Gastrocnemius medialis (tissue), 4 donors: ENCODE data around the gene LENEP.

ENCODE experiments used
- CTCF ChIP-seq, 5 experiments: fragments of 450-650 bp in 3 of 5; fragments of 200-600 bp in 2 of 5; sonication (generic) in 2 of 5; IDR thresholded peaks in 4 of 5; conservative IDR thresholded peaks in 1 of 5; 1 replicate in 4 of 5; 2 replicates in 1 of 5; pipeline ENCODE4 v1.5.1; 2016 to 2019; ENCODE audit warnings: antibody characterized with exemption in 5 of 5, mild to moderate bottlenecking in 3 of 5, moderate library complexity in 3 of 5
- POLR2A ChIP-seq, 2 donors: fragments of 450-650 bp; IDR thresholded peaks; one replicate each; pipeline ENCODE4 v1.6.1; 2017; ENCODE audit warnings: antibody characterized with exemption in 2 of 2, mild to moderate bottlenecking in 2 of 2, moderate library complexity in 2 of 2

- TF ChIP-seq CTCF (IDR thresholded peaks at IDR 0.05 in 4 of 5, conservative IDR thresholded peaks at IDR 0.05 in 1 of 5), result no peak
- no peak for TF ChIP-seq POLR2A (IDR thresholded peaks at IDR 0.05)
Observed at GRCh38 chr1:155019377-155020245, 26.2 kb downstream of the LENEP start.
